Measurements from ENCODE around the gene BCR. TPM values are rescaled to one million over a fixed set of nuclear protein-coding genes. Genes with fewer than 3 reads are reported as not detected.

Gene BCR
- total and polyA plus RNA-seq, 2 of the 13 experiments (the other 11 are each of a cell fraction or from before 2014, with no cell fraction given) = 19.9 to 33.6 TPM

DNA sequence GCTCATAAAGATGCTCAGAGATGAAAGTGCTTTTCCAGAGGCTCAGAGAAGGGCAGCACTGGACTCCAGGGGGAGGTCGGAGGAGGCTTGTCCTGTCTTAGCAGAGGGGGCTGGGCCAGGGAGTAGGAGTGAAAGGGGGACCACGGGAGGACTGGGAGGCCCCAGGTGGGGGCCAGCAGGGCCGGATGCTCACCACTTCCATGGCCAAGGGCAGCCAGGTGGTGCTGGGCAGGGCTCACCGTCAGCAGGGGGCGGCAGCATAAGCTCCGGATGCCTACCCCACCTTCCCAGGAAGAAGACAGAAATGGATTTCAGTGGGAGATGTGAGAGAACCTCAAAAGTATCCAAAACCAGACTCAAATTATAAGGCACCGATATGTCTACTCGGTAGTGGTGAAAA is 24.0 kb upstream of the BCR start:
- Histone ChIP-seq H4K20me1 (ENCODE audit: insufficient read depth, low read length) (no peaks in the 10 kb centered on the region), H3K36me3 (replicated peaks in 1 of 2; ENCODE audit: control insufficient read depth in 1 of 2, insufficient read depth in 2 of 2, low read length in 2 of 2) (no peaks in the 10 kb centered on the region), H2AFZ (ENCODE audit: low read length) (no peak overlapping the region), H3K9ac (ENCODE audit: insufficient read depth, low read depth, low read length) (peak overlapping the region; percentile 30; the same call in 1 of the 2 replicates), H3K4me1 (ENCODE audit: insufficient read depth, low read length) (peaks cover 100% of the 10 kb centered on the region), H3K27ac (ENCODE audit: extremely low read length, insufficient read depth, low read length) (no peak overlapping the region), H3K79me2 (ENCODE audit: insufficient read depth, low read length) (no peaks in the 10 kb centered on the region), H3K27me3 (ENCODE audit: control insufficient read depth in 1 of 2, insufficient read depth in 2 of 2, low read length in 2 of 2) (no peaks in the 10 kb centered on the region; a peak in 1 of 5 replicates), H3K9me3 (ENCODE audit: low read length) (no peaks in the 10 kb centered on the region), H3K4me2 (ENCODE audit: low read depth, low read length) (peak overlapping the region; percentile 95), H3K4me3 (replicated peaks in 1 of 3; ENCODE audit: insufficient read depth in 1 of 3, low read depth in 2 of 3, low read length in 3 of 3) (peak overlapping the region in 1 of 3 experiments; percentile 71; a peak in 2 of 6 replicates)
- no peak for DNase-seq (ENCODE audit: low spot score)
- POLR2A ChIA-PET = interaction anchor here (0.6 to 2.5 kb wide), 3 partner anchors 11 to 125 kb away, joined by 4 to 12 read pairs (median 5); partner anchors contain the start of genes RAB36 and RSPH14
- BruUV-seq (replicated peaks) = no TSS peak
- 9% methylated on average over 8 of the region's 8 CpGs for WGBS (ENCODE audit: low lambda C conversion rate)
- ATAC-seq = peak; percentile 40
- TF ChIP-seq ELF1 (CRISPR knock-in tag; IDR thresholded peaks at IDR 0.05) = 0 out of 2 replicates have a peak, but pooled peaks have one; percentile 5
- peak; percentile 23; the same call in 1 of the 2 replicates for TF ChIP-seq MED1 (CRISPR knock-in tag; IDR thresholded peaks at IDR 0.05)
- TF ChIP-seq STAG1 (CRISPR knock-in tag; IDR thresholded peaks at IDR 0.05) = peak; percentile 15; the same call in 1 of the 2 replicates
- no peak for TF ChIP-seq REPIN1 (CRISPR knock-in tag; IDR thresholded peaks at IDR 0.05; ENCODE audit: borderline replicate concordance, low read depth)
- TF ChIP-seq, protein P1, sequence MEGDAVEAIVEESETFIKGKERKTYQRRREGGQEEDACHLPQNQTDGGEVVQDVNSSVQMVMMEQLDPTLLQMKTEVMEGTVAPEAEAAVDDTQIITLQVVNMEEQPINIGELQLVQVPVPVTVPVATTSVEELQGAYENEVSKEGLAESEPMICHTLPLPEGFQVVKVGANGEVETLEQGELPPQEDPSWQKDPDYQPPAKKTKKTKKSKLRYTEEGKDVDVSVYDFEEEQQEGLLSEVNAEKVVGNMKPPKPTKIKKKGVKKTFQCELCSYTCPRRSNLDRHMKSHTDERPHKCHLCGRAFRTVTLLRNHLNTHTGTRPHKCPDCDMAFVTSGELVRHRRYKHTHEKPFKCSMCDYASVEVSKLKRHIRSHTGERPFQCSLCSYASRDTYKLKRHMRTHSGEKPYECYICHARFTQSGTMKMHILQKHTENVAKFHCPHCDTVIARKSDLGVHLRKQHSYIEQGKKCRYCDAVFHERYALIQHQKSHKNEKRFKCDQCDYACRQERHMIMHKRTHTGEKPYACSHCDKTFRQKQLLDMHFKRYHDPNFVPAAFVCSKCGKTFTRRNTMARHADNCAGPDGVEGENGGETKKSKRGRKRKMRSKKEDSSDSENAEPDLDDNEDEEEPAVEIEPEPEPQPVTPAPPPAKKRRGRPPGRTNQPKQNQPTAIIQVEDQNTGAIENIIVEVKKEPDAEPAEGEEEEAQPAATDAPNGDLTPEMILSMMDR (CRISPR knock-in tag; IDR thresholded peaks at IDR 0.05) = peak; percentile 65
- TF ChIP-seq NFKB2 (CRISPR knock-in tag; IDR thresholded peaks at IDR 0.05; ENCODE audit: borderline replicate concordance) = no peak
- 0 out of 2 replicates have a peak, but pooled peaks have one; percentile 11 for TF ChIP-seq ZNF143 (CRISPR knock-in tag; IDR thresholded peaks at IDR 0.05)
- TF ChIP-seq KAT8 (CRISPR knock-in tag; IDR thresholded peaks at IDR 0.05) = 0 out of 2 replicates have a peak, but pooled peaks have one; percentile 5
- TF ChIP-seq, protein P2, sequence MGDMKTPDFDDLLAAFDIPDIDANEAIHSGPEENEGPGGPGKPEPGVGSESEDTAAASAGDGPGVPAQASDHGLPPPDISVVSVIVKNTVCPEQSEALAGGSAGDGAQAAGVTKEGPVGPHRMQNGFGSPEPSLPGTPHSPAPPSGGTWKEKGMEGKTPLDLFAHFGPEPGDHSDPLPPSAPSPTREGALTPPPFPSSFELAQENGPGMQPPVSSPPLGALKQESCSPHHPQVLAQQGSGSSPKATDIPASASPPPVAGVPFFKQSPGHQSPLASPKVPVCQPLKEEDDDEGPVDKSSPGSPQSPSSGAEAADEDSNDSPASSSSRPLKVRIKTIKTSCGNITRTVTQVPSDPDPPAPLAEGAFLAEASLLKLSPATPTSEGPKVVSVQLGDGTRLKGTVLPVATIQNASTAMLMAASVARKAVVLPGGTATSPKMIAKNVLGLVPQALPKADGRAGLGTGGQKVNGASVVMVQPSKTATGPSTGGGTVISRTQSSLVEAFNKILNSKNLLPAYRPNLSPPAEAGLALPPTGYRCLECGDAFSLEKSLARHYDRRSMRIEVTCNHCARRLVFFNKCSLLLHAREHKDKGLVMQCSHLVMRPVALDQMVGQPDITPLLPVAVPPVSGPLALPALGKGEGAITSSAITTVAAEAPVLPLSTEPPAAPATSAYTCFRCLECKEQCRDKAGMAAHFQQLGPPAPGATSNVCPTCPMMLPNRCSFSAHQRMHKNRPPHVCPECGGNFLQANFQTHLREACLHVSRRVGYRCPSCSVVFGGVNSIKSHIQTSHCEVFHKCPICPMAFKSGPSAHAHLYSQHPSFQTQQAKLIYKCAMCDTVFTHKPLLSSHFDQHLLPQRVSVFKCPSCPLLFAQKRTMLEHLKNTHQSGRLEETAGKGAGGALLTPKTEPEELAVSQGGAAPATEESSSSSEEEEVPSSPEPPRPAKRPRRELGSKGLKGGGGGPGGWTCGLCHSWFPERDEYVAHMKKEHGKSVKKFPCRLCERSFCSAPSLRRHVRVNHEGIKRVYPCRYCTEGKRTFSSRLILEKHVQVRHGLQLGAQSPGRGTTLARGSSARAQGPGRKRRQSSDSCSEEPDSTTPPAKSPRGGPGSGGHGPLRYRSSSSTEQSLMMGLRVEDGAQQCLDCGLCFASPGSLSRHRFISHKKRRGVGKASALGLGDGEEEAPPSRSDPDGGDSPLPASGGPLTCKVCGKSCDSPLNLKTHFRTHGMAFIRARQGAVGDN (CRISPR knock-in tag; IDR thresholded peaks at IDR 0.05) = peak; percentile 18; the same call in 1 of the 2 replicates
- TF ChIP-seq GFI1 (CRISPR knock-in tag; IDR thresholded peaks at IDR 0.05; ENCODE audit: borderline replicate concordance) = 0 out of 2 replicates have a peak, but pooled peaks have one; percentile 20
- TF ChIP-seq CEBPG (CRISPR knock-in tag; IDR thresholded peaks at IDR 0.05) = 0 out of 2 replicates have a peak, but pooled peaks have one; percentile 11
- TF ChIP-seq ZNF446 (CRISPR knock-in tag; IDR thresholded peaks at IDR 0.05) = no peak
- TF ChIP-seq SMC3 (IDR thresholded peaks at IDR 0.05; ENCODE audit: low read length) = 0 out of 2 replicates have a peak, but pooled peaks have one; percentile 2
- intact Hi-C loops (cut with micrococcal nuclease; ENCODE audit: unreplicated experiment) = no loop called here
- FAIRE-seq = no peak
- CTCF ChIA-PET (ENCODE audit: low intra/inter-chr PET ratio, low total read pairs) = interaction anchor here (1.7 kb wide), 1 partner anchor 18 kb away, joined by 5 read pairs; no protein-coding TSS in a partner anchor
- in situ Hi-C loops (cut with HindIII; ENCODE audit: extremely low pct_ligation_motif_present, low pct_unique_long_range_greater_than_20kb) = loop anchor here (25.0 kb wide), 1 partner anchor 406 kb away; no protein-coding TSS in a partner anchor
